Activated T-cell treated with anti-CD3 and anti-CD28 coated beads, Interleukin-2, amount 50 U/mL, for 72 hours (primary cell): Measurements from ENCODE around the gene ZNF385B. TPM values are rescaled to one million over a fixed set of nuclear protein-coding genes. Genes with fewer than 3 reads are reported as not detected.

Experiments used
- ATAC-seq, 2 donors: fragments of 150-1000 bp; cut with Tn5 transposase; replicated peaks in 1 of 2; 2 replicates each; pipeline ENCODE4 v1.10.0; 2021; ENCODE audit warnings: moderate library complexity in 2 of 2, mild to moderate bottlenecking in 1 of 2
- DNase-seq, 2 donors: peaks; one replicate each; pipeline ENCODE4 v3.0.0; 2021 to 2022; ENCODE audit warnings: mixed read lengths in 1 of 2
- H3K27ac Mint-ChIP-seq: one replicate; pipeline ENCODE4 v1.8.0; 2022; ENCODE audit warnings: mild to moderate bottlenecking, moderate library complexity, mixed read lengths
- H3K27me3 Mint-ChIP-seq: one replicate; pipeline ENCODE4 v1.8.0; 2022; ENCODE audit warnings: low read depth, mixed read lengths
- H3K36me3 Mint-ChIP-seq, 2 donors: one replicate each; pipeline ENCODE4 v1.8.0; 2022; ENCODE audit warnings: mixed read lengths in 2 of 2, mild to moderate bottlenecking in 1 of 2; ENCODE audit not compliant: insufficient read depth in 2 of 2
- H3K4me1 Mint-ChIP-seq: one replicate; pipeline ENCODE4 v1.8.0; 2022; ENCODE audit warnings: low read depth, mixed read lengths
- H3K4me3 Mint-ChIP-seq, 2 donors: one replicate each; pipeline ENCODE4 v1.8.0; 2022; ENCODE audit warnings: mild to moderate bottlenecking in 2 of 2, mixed read lengths in 2 of 2, moderate library complexity in 2 of 2
- H3K9me3 Mint-ChIP-seq, 2 donors: one replicate each; pipeline ENCODE4 v1.8.0; 2022; ENCODE audit warnings: mixed read lengths in 2 of 2
- total RNA-seq, 2 donors: library from RNA; stranded (reverse); gene quantifications; one replicate each; pipeline ENCODE4 v1.2.3, GENCODE V29; 2022

Gene ZNF385B
- total RNA-seq, 2 donors from 2014 or later = not detected

GRCh38 chr2:179588486-179589145 lies 272.8 kb downstream of the ZNF385B start:
- Mint-ChIP-seq H3K36me3 (no peaks in the 10 kb centered on the region), H3K4me3 (no peak overlapping the region), H3K9me3 (no peaks in the 10 kb centered on the region), H3K27ac (no peak overlapping the region), H3K27me3 (no peaks in the 10 kb centered on the region), H3K4me1 (no peaks in the 10 kb centered on the region)
- ATAC-seq = no peak
- no peak for DNase-seq

DNA sequence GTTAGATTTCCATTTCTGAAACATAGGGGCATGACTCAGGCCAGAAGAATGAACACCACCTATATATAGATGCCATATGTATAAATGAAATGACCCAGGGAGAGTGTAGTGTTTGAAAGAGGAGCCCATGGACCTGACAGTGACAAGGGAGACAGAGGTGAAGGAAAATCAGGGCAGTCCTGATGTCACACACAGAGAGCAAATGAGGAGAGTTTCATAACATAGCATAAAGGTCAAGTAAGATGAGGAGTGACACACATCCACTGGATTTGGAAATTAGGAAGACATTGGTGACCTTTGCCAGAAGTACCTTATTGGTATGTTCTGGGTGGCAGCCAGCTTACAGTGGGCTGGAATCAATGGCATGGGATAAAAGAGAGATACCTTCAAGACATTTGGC lies 276.7 kb downstream of the ZNF385B start:
- Mint-ChIP-seq H3K4me1 (no peaks in the 10 kb centered on the region), H3K9me3 (no peaks in the 10 kb centered on the region), H3K27me3 (no peaks in the 10 kb centered on the region), H3K36me3 (no peaks in the 10 kb centered on the region), H3K4me3 (no peak overlapping the region), H3K27ac (no peak overlapping the region)
- ATAC-seq (no peak), DNase-seq (no peak)

GRCh38 chr2:179581605-179582004 lies 279.8 kb downstream of the ZNF385B start:
- H3K36me3 Mint-ChIP-seq = no peaks in the 10 kb centered on the region
- no peaks in the 10 kb centered on the region for H3K27me3 Mint-ChIP-seq
- H3K9me3 Mint-ChIP-seq = no peaks in the 10 kb centered on the region
- ATAC-seq (no peak), DNase-seq (no peak)
- H3K4me3 Mint-ChIP-seq = no peak overlapping the region
- no peak overlapping the region for H3K27ac Mint-ChIP-seq
- H3K4me1 Mint-ChIP-seq = no peaks in the 10 kb centered on the region

DNA sequence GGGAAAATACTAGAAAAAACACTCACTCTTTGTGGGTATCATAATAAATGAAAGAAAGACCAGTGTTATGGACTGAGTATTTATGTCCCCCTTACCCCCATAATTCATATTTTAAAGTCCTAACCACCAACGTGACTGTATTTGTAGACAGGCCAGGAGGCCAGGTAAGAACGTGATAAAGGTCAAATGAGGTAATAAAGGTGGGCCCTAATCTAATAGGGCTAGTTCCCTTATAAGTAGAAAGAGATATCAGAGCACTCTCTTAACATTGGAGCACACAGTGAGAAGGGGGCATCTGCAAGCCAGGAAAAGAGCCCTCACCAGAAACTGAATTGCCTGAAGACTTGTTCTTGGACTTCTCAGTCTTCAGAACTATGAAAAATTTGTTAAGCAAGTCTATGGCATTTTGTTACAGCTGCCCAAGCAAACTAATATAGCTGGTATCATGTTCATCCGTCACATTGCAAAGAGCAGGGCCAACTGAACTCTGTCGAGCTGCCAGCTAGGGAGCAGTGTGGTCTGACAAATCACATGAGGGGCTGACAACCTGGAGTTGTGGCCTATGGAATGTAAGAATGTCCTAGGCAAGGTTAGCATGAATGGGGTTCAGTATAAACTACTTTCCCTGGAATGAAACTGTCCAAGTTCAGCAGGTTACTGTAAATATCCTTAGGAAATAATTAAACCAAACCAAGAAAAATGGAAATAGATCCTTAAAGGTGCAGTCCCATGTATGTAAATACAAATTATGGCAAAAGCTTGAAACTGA lies 280.9 kb downstream of the ZNF385B start:
- no peak for ATAC-seq
- Mint-ChIP-seq H3K36me3 (no peaks in the 10 kb centered on the region), H3K4me1 (no peaks in the 10 kb centered on the region), H3K9me3 (no peaks in the 10 kb centered on the region), H3K4me3 (no peak overlapping the region), H3K27me3 (no peaks in the 10 kb centered on the region), H3K27ac (no peak overlapping the region)
- no peak for DNase-seq

DNA sequence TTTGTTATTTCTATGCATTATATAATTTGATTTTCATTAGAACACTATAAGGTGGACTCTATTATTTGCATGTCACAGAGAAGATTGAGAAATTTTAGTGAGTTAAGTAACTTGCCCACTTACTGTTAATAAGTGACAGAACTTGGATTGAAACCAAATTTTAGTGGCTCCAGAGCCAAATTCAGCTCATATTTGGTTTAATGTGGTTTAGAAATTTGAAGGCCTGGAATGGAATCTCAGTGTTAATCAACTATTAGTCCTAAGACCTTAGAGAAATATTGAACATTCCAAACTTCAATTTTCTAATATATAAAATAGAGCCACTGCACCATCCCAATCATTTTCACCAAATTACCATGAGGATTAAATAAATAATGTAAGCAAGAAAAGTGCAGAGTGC lies 281.6 kb downstream of the ZNF385B start:
- ATAC-seq (no peak), DNase-seq (no peak)
- Mint-ChIP-seq H3K27me3 (no peaks in the 10 kb centered on the region), H3K27ac (no peak overlapping the region), H3K4me1 (no peaks in the 10 kb centered on the region), H3K9me3 (no peaks in the 10 kb centered on the region), H3K36me3 (no peaks in the 10 kb centered on the region), H3K4me3 (no peak overlapping the region)

DNA sequence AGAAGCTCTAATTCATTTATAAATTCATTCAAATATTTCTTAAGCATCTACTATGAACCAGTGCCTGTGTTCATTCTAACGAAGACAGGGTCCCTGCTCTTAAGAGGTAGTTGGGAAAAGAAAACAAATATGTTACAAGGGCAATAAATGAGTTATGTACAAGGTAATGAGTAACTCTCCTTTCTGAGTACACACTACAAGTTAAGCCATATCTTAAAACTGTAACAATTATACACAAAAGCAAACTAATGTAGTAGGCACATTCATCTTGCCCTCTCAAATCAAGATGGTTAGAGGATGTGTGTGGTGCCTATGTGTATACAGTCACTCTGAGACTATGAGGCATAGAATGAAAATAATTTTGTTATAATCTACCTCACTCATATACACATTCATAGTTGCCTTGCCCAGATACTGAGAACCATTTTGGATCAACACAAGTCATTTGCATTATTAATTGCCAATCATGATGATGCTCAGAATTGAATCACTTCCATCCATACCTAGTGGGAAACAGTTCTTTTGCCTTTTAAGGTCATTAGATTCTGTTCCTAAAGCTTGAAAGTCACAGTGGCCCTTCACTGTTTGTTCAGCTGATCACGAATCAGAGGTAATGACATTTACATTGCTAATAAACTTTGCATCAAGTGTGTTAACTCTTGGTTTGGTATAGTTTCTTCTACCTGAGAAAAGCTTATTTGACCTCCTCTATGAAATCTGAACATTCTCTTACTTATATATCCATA lies 283.1 kb downstream of the ZNF385B start:
- Mint-ChIP-seq H3K4me3 (no peak overlapping the region), H3K27me3 (no peaks in the 10 kb centered on the region), H3K4me1 (no peaks in the 10 kb centered on the region), H3K36me3 (no peaks in the 10 kb centered on the region), H3K27ac (no peak overlapping the region), H3K9me3 (no peaks in the 10 kb centered on the region)
- DNase-seq (no peak), ATAC-seq (no peak)

DNA sequence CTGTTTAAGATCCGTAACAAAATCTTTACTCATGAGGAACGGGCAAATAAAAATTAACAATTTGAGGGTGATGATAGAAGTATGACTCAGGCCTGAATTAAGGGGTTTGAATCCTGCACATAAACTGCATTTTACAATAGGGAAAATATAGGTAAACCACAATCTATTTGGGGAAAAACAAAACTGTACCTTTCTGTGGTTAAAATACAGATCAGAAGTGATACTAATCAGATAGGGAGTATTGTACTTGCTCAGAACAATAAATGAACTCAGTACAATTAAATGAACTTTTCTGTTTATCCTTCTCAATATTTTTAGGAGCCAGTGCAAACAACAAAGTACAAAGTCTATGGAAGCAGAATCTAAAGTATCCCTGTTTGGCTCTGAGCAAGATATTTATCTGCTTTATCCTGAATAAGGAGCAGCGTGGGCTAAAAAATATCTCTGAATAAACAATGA lies 287.3 kb downstream of the ZNF385B start:
- no peak overlapping the region for H3K27ac Mint-ChIP-seq
- no peaks in the 10 kb centered on the region for H3K9me3 Mint-ChIP-seq
- no peaks in the 10 kb centered on the region for H3K36me3 Mint-ChIP-seq
- ATAC-seq (no peak), DNase-seq (no peak)
- no peaks in the 10 kb centered on the region for H3K4me1 Mint-ChIP-seq
- no peak overlapping the region for H3K4me3 Mint-ChIP-seq
- no peaks in the 10 kb centered on the region for H3K27me3 Mint-ChIP-seq

- H3K4me3 Mint-ChIP-seq = no peak overlapping the region
- no peaks in the 10 kb centered on the region for H3K27me3 Mint-ChIP-seq
- DNase-seq = no peak
- no peaks in the 10 kb centered on the region for H3K9me3 Mint-ChIP-seq
- no peaks in the 10 kb centered on the region for H3K36me3 Mint-ChIP-seq
- no peak for ATAC-seq
- no peak overlapping the region for H3K27ac Mint-ChIP-seq
- no peaks in the 10 kb centered on the region for H3K4me1 Mint-ChIP-seq
Measured at GRCh38 chr2:179572544-179572943, 288.9 kb downstream of the ZNF385B start.

DNA sequence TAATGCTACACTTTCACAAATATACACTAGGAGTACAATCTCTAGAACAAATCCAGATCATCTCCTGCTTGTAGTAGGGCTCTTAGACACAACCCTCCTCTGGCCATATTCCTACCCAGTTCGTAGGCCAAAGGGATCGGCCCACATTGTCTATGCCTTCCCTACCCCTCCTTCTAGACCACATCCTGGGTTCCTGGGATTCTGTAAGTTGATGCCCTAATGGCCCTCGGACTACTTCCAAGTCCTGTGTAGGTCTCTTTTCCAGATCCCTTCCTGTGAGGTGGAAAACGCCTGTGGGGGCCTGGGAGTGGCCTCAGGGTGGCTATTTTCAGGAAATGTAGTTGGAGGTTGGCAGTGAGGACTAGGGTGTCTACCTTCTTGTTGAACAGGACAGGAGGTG lies 289.7 kb downstream of the ZNF385B start:
- ATAC-seq = no peak
- no peak overlapping the region for H3K4me3 Mint-ChIP-seq
- H3K36me3 Mint-ChIP-seq = no peaks in the 10 kb centered on the region

GRCh38 chr2:179571252-179571651 lies 290.2 kb downstream of the ZNF385B start:
- Mint-ChIP-seq H3K27ac (no peak overlapping the region), H3K9me3 (no peaks in the 10 kb centered on the region), H3K36me3 (no peaks in the 10 kb centered on the region), H3K4me1 (no peaks in the 10 kb centered on the region), H3K4me3 (no peak overlapping the region), H3K27me3 (no peaks in the 10 kb centered on the region)
- no peak for DNase-seq
- no peak for ATAC-seq

More for the DNA sequence above, 289.7 kb downstream of the ZNF385B start:
- Mint-ChIP-seq H3K4me1 (no peaks in the 10 kb centered on the region), H3K9me3 (no peaks in the 10 kb centered on the region), H3K27ac (no peak overlapping the region), H3K27me3 (no peaks in the 10 kb centered on the region)
- DNase-seq = no peak

GRCh38 chr2:179569831-179570233 lies 291.6 kb downstream of the ZNF385B start:
- no peaks in the 10 kb centered on the region for H3K36me3 Mint-ChIP-seq
- no peak overlapping the region for H3K4me3 Mint-ChIP-seq
- ATAC-seq (no peak), DNase-seq (no peak)
- no peak overlapping the region for H3K27ac Mint-ChIP-seq
- H3K4me1 Mint-ChIP-seq = no peaks in the 10 kb centered on the region
- peaks cover 0 to 2% of the 10 kb centered on the region in 2 donors for H3K9me3 Mint-ChIP-seq
- H3K27me3 Mint-ChIP-seq = no peaks in the 10 kb centered on the region

GRCh38 chr2:179565807-179566206 lies 295.6 kb downstream of the ZNF385B start:
- H3K4me3 Mint-ChIP-seq = no peak overlapping the region
- DNase-seq (no peak), ATAC-seq (no peak)
- no peak overlapping the region for H3K27ac Mint-ChIP-seq
- no peaks in the 10 kb centered on the region for H3K36me3 Mint-ChIP-seq
- no peaks in the 10 kb centered on the region for H3K27me3 Mint-ChIP-seq
- H3K4me1 Mint-ChIP-seq = no peaks in the 10 kb centered on the region
- H3K9me3 Mint-ChIP-seq = peaks cover 0 to 2% of the 10 kb centered on the region in 2 donors

- no peaks in the 10 kb centered on the region for H3K36me3 Mint-ChIP-seq
- no peak overlapping the region for H3K4me3 Mint-ChIP-seq
- ATAC-seq (no peak), DNase-seq (no peak)
- no peak overlapping the region for H3K27ac Mint-ChIP-seq
- peaks cover 0 to 2% of the 10 kb centered on the region in 2 donors for H3K9me3 Mint-ChIP-seq
- H3K4me1 Mint-ChIP-seq = no peaks in the 10 kb centered on the region
- H3K27me3 Mint-ChIP-seq = no peaks in the 10 kb centered on the region
Measured at GRCh38 chr2:179562330-179562885, 299.0 kb downstream of the ZNF385B start.
